Smooth muscle cell (in vitro differentiated cells): Measurements from ENCODE around the gene ADD1. TPM values are rescaled to one million over a fixed set of nuclear protein-coding genes. Genes with fewer than 3 reads are reported as not detected.

ENCODE experiments used
- DNase-seq: peaks from one replicate; lab custom pipeline; 2025; ENCODE audit not compliant: unreplicated experiment; lab: John Stamatoyannopoulos, UW
- H2AFZ ChIP-seq: fragments of 200-600 bp; sonication (generic); 2 replicates; pipeline ENCODE4 v1.6.0; 2016; ENCODE audit warnings: antibody characterized with exemption, low read depth, mild to moderate bottlenecking
- H3F3A ChIP-seq: fragments of 200-600 bp; sonication (generic); 2 replicates; pipeline ENCODE4 v1.6.0; 2017; ENCODE audit warnings: antibody characterized with exemption, low read depth
- H3K27ac ChIP-seq: fragments of 200-600 bp; sonication (generic); 2 replicates; pipeline ENCODE4 v1.5.1; 2016; ENCODE audit warnings: low read depth, mild to moderate bottlenecking
- H3K27me3 ChIP-seq: fragments of 200-600 bp; sonication (generic); 2 replicates; pipeline ENCODE4 v1.6.1; 2016; ENCODE audit warnings: low read depth, mild to moderate bottlenecking
- H3K36me3 ChIP-seq: fragments of 200-600 bp; sonication (generic); 2 replicates; pipeline ENCODE4 v1.5.1; 2016; ENCODE audit warnings: low read depth
- H3K4me1 ChIP-seq: fragments of 200-600 bp; sonication (generic); 2 replicates; pipeline ENCODE4 v1.5.1; 2016; ENCODE audit warnings: low read depth
- H3K4me2 ChIP-seq: fragments of 200-600 bp; sonication (generic); 2 replicates; pipeline ENCODE4 v1.6.0; 2016; ENCODE audit warnings: mild to moderate bottlenecking
- H3K4me3 ChIP-seq: fragments of 200-600 bp; sonication (generic); 2 replicates; pipeline ENCODE4 v1.5.1; 2016; ENCODE audit warnings: mild to moderate bottlenecking
- H3K79me2 ChIP-seq: fragments of 200-600 bp; sonication (generic); 2 replicates; pipeline ENCODE4 v1.6.0; 2016; ENCODE audit warnings: low read depth, mild to moderate bottlenecking
- H3K9ac ChIP-seq: fragments of 200-600 bp; sonication (generic); 2 replicates; pipeline ENCODE4 v1.6.0; 2016; ENCODE audit warnings: low read depth
- H3K9me3 ChIP-seq: fragments of 200-600 bp; sonication (generic); replicated peaks from 2 replicates; pipeline ENCODE4 v1.5.1; 2016; ENCODE audit warnings: low read depth
- H4K20me1 ChIP-seq: fragments of 200-600 bp; sonication (generic); 2 replicates; pipeline ENCODE4 v1.6.0; 2016; ENCODE audit warnings: low read depth
- CTCF ChIP-seq: fragments of 200-600 bp; sonication (generic); IDR thresholded peaks from 2 replicates; pipeline ENCODE4 v1.5.1; 2017; ENCODE audit warnings: borderline replicate concordance, mild to moderate bottlenecking, antibody characterized with exemption; ENCODE audit not compliant: insufficient read depth, poor library complexity, severe bottlenecking
- WGBS: methylation state at CpG from one replicate; pipeline ENCODE4 v1.1.7; 2016; ENCODE audit warnings: low lambda C conversion rate; 5-methylcytosine and 5-hydroxymethylcytosine counted together
- polyA plus RNA-seq: library from polyadenylated mRNA; unstranded; fragments of >200 nt; fragmentation: Nextera tagmentation; extraction: Ambion mirVana; gene quantifications from 2 replicates; pipeline ENCODE4 v1.2.1, GENCODE V29; 2016
- total RNA-seq: library from RNA; depleted of rRNA; stranded (reverse); fragments of >200 nt; gene quantifications from 2 replicates; pipeline ENCODE4 v1.2.3, GENCODE V29; 2014

Gene ADD1
- total and polyA plus RNA-seq, 2 experiments from 2014 or later, result 109 to 175 TPM

GRCh38 chr4:2825740-2826139 lies 17.9 kb upstream of the ADD1 start:
- 93% methylated on average over 13 of the region's 13 CpGs for WGBS
- TF ChIP-seq CTCF, result no peak
- Histone ChIP-seq H3K9ac (no peak overlapping the region), H3K79me2 (peaks cover 4% of the 10 kb centered on the region), H3K4me2 (no peak overlapping the region), H3K4me3 (no peak overlapping the region), H3K27me3 (no peaks in the 10 kb centered on the region), H2AFZ (no peak overlapping the region), H3K9me3 (no peaks in the 10 kb centered on the region), H3K4me1 (no peaks in the 10 kb centered on the region), H3K36me3 (no peaks in the 10 kb centered on the region), H4K20me1 (peaks cover 52% of the 10 kb centered on the region), H3F3A (no peaks in the 10 kb centered on the region), H3K27ac (no peak overlapping the region)
- no peak for DNase-seq

DNA sequence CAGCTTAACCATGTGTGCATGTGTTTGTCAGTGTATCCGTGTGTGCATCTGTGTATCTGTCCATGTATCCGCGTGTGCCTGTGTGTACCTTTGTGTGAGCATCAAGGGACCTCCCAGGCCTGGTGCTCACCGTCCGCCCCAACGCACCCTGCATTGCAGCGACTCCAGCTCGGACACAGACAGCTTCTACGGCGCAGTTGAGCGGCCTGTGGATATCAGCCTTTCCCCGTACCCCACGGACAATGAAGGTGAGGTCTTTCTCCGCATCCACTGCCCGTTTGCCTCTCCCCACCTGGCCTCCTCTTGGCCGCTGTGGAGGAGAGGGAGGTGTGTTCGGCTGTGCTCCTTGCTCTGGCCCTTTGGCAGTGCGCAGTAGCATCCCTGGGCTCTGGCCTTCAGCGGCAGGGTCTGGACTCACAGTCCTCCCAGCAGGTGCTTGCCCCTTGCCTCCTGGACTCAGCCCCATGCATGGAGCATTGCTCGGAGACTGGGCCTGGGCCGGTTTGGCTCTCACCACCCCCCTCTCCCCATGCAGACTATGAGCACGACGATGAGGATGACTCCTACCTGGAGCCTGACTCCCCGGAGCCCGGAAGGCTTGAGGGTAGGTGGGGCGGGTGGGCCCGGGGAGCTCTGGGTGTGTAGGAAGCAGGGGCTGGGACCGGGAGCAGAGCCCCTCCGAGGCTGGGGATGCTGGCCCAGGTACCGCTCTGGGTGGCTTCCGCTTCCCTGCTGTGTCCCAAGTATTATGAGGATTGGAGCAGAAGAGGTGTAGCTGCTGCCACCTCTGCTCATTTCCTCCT lies 16.4 kb upstream of the ADD1 start:
- H3K36me3 ChIP-seq, result no peaks in the 10 kb centered on the region
- no peaks in the 10 kb centered on the region for H3K9me3 ChIP-seq
- no peak overlapping the region for H2AFZ ChIP-seq
- H3K4me1 ChIP-seq, result no peaks in the 10 kb centered on the region
- no peak overlapping the region for H3K4me2 ChIP-seq
- H3F3A ChIP-seq, result no peaks in the 10 kb centered on the region
- peaks cover 37% of the 10 kb centered on the region for H4K20me1 ChIP-seq
- no peak overlapping the region for H3K27ac ChIP-seq
- no peaks in the 10 kb centered on the region for H3K27me3 ChIP-seq
- H3K4me3 ChIP-seq, result no peak overlapping the region
- no peak for DNase-seq
- no peaks in the 10 kb centered on the region for H3K79me2 ChIP-seq
- TF ChIP-seq CTCF, result no peak
- 98% methylated on average over 25 of the region's 31 CpGs for WGBS
- no peak overlapping the region for H3K9ac ChIP-seq

- H3K9me3 ChIP-seq, result no peaks in the 10 kb centered on the region
- H3K4me2 ChIP-seq, result no peak overlapping the region
- 96% methylated on average over 15 of the region's 24 CpGs for WGBS
- H4K20me1 ChIP-seq, result peaks cover 29% of the 10 kb centered on the region
- H3K27me3 ChIP-seq, result no peaks in the 10 kb centered on the region
- DNase-seq, result no peak
- no peak overlapping the region for H3K27ac ChIP-seq
- H3F3A ChIP-seq, result no peaks in the 10 kb centered on the region
- no peak overlapping the region for H3K4me3 ChIP-seq
- H3K4me1 ChIP-seq, result no peaks in the 10 kb centered on the region
- H2AFZ ChIP-seq, result no peak overlapping the region
- H3K36me3 ChIP-seq, result no peaks in the 10 kb centered on the region
- no peak overlapping the region for H3K9ac ChIP-seq
- no peak for TF ChIP-seq CTCF
- no peaks in the 10 kb centered on the region for H3K79me2 ChIP-seq
Observed at GRCh38 chr4:2827874-2828751, 15.5 kb upstream of the ADD1 start.
